Endothelial cell (in vitro differentiated cells): Measurements from ENCODE around the gene CDH16. TPM values are rescaled to one million over a fixed set of nuclear protein-coding genes. Genes with fewer than 3 reads are reported as not detected.

Experiments
- DNase-seq: peaks from one replicate; pipeline ENCODE4 v3.0.0; 2021; ENCODE audit warnings: low spot score
- H3K27ac Mint-ChIP-seq: one replicate; pipeline ENCODE4 v1.8.0; 2021; ENCODE audit warnings: mixed read lengths, inconsistent platforms; ENCODE audit not compliant: unreplicated experiment
- H3K27me3 Mint-ChIP-seq: one replicate; pipeline ENCODE4 v1.8.0; 2021; ENCODE audit warnings: mild to moderate bottlenecking, moderate library complexity, mixed read lengths, inconsistent platforms; ENCODE audit not compliant: unreplicated experiment
- H3K36me3 Mint-ChIP-seq: one replicate; pipeline ENCODE4 v1.8.0; 2021; ENCODE audit warnings: mild to moderate bottlenecking, low read depth, mixed read lengths, inconsistent platforms; ENCODE audit not compliant: unreplicated experiment
- H3K4me1 Mint-ChIP-seq: one replicate; pipeline ENCODE4 v1.8.0; 2021; ENCODE audit warnings: mild to moderate bottlenecking, mixed read lengths, inconsistent platforms; ENCODE audit not compliant: unreplicated experiment
- H3K4me3 Mint-ChIP-seq: one replicate; pipeline ENCODE4 v1.8.0; 2021; ENCODE audit warnings: mild to moderate bottlenecking, mixed read lengths, inconsistent platforms; ENCODE audit not compliant: unreplicated experiment
- H3K9me3 Mint-ChIP-seq: one replicate; pipeline ENCODE4 v1.8.0; 2021; ENCODE audit warnings: mixed read lengths, inconsistent platforms; ENCODE audit not compliant: unreplicated experiment
- total RNA-seq: library from RNA; stranded (reverse); fragmentation: NEBNext Ultra II Directional; extraction: Animal tissue kit (Norgen Biotek cat#: 25700); gene quantifications from one replicate; pipeline ENCODE4 v1.2.1, GENCODE V29; 2021; ENCODE audit not compliant: unreplicated experiment
- TF ChIP-seq, protein P1 (sequence below): fragments of 200-600 bp; sonication (generic); IDR thresholded peaks from one replicate; pipeline ENCODE4 v1.5.0; 2021; ENCODE audit warnings: antibody characterized with exemption; ENCODE audit not compliant: unreplicated experiment

The CDH16 gene
- total RNA-seq, 1 donor from 2014 or later: not detected

DNA sequence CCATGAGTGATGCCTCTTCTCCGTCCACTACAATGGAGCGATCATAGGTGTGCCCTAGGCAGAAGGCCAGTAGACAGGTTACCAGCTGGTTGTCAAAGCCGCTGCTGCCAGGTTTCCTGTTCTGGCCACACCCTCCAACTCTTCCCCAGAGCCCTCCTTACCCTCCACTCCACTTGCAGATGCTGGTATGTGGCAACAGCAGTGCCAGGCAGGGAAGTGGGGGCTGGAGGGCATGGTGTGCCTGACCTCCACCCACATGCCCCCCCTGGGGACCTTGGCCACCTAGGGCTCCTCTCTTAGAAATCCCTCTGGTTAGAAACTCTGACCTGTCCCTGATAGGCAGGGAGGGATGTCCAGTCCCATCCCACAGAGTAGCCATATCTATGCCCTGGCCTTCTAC is 5.2 kb upstream of the CDH16 start:
- Mint-ChIP-seq H3K4me3 (no peak overlapping the region), H3K27ac (no peak overlapping the region), H3K9me3 (no peaks in the 10 kb centered on the region), H3K27me3 (peaks cover 19% of the 10 kb centered on the region), H3K36me3 (no peaks in the 10 kb centered on the region), H3K4me1 (no peaks in the 10 kb centered on the region)
- DNase-seq: no peak
- TF ChIP-seq, protein P1, sequence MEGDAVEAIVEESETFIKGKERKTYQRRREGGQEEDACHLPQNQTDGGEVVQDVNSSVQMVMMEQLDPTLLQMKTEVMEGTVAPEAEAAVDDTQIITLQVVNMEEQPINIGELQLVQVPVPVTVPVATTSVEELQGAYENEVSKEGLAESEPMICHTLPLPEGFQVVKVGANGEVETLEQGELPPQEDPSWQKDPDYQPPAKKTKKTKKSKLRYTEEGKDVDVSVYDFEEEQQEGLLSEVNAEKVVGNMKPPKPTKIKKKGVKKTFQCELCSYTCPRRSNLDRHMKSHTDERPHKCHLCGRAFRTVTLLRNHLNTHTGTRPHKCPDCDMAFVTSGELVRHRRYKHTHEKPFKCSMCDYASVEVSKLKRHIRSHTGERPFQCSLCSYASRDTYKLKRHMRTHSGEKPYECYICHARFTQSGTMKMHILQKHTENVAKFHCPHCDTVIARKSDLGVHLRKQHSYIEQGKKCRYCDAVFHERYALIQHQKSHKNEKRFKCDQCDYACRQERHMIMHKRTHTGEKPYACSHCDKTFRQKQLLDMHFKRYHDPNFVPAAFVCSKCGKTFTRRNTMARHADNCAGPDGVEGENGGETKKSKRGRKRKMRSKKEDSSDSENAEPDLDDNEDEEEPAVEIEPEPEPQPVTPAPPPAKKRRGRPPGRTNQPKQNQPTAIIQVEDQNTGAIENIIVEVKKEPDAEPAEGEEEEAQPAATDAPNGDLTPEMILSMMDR: no peak

DNA sequence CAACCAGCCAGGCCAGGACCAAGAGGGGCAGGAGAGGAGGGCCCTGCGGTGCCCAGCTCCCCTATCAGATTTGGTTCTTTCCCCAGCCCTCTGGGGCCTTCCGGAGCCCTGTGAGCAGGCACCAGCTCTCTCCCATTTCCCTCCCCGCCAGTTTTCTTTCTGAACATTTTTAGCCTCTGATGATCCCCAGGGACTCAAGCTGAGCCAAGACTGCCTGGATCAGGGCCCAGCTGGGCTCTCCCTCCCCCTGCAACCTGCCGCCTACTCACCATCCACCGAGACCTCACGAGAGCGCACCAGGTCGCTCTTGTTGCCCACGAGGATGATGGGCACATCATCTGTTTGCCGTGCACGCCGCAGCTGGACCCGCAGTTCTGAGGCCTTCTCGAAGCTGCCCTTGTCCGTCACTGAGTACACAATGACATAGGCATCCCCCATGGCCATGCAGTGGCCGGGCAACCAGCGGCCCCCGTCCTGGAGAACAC is 4.6 kb upstream of the CDH16 start:
- TF ChIP-seq, protein P1: no peak
- DNase-seq: no peak
- Mint-ChIP-seq H3K4me1 (no peaks in the 10 kb centered on the region), H3K4me3 (no peak overlapping the region), H3K36me3 (no peaks in the 10 kb centered on the region), H3K27ac (no peak overlapping the region), H3K9me3 (no peaks in the 10 kb centered on the region), H3K27me3 (peaks cover 19% of the 10 kb centered on the region)

DNA sequence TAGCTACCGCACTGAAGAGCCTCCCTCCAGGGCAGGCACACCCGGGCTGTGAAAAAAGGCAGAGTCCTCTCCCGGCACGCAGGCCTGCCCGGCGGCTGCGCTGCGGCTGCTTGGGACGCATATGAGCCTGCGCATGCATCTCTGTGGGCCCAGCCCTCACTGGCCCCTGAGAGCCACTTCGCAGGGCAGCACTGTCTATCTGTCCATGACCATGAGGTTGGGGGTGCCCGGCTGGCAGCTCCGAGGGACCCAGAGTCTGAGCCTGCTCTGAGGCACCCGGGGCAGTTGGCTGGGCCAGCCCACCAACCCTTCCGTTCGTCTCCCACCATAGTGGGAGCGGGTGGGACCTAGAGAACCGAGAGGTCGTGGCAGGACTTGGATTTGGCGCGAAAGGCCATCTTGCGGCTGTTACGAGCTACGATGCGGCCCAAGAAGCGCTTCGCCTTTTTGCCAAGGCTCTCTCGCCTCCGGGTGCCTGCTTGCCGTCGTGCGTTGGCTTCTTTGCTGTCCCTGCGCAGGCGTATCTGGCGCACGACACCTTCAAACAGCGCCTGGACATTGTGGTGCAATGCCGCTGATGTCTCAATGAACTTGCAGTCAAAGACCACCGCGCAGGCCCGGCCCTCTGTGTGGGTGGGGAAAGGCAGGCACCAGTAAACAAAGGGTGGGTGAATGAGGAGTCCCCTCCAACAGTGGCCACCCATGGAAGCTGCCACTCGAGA is 3.2 kb upstream of the CDH16 start:
- peaks cover 15% of the 10 kb centered on the region for H3K27me3 Mint-ChIP-seq
- no peak overlapping the region for H3K27ac Mint-ChIP-seq
- no peaks in the 10 kb centered on the region for H3K36me3 Mint-ChIP-seq
- TF ChIP-seq, protein P1: no peak
- no peak for DNase-seq
- H3K4me3 Mint-ChIP-seq: no peak overlapping the region
- no peaks in the 10 kb centered on the region for H3K4me1 Mint-ChIP-seq
- no peaks in the 10 kb centered on the region for H3K9me3 Mint-ChIP-seq

DNA sequence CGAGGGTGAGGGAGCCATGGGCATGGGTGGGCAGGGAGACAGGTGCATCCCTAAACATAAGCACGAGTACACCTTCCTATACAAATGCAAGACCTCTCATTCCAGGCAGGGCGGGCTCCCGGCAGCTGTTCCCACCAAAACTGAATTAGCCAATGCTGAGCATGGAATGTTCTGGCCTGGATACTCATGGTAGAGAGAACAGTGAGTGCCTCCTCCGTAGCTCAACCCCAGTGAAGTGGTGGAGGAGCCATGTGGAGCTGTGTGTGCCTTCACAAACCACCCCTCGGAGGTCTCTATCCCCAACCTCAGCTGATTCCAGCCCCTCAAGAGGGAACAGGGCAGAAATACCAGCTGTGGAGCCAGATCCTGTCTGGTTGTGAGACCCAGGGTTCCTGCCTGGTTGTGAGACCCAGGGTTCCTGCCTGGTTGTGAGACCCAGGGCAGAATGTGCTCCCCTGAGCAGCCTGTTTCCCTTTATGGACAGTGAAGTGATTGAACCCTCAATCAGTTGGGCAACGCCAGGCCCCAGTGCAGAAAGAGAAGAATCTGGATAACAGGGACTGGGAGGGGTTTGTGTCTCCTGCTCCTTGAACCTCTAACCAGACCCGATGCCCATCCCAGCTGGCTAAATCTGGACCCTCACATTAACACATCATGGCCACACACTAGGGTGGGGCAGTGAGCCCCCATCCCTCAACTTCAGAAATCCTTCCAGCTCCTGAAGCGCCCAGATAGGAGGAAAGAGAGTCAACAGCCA is 2.4 kb upstream of the CDH16 start:
- TF ChIP-seq, protein P1: no peak
- no peaks in the 10 kb centered on the region for H3K4me1 Mint-ChIP-seq
- H3K4me3 Mint-ChIP-seq: no peak overlapping the region
- H3K27ac Mint-ChIP-seq: no peak overlapping the region
- H3K36me3 Mint-ChIP-seq: no peaks in the 10 kb centered on the region
- DNase-seq: no peak
- peaks cover 15% of the 10 kb centered on the region for H3K27me3 Mint-ChIP-seq
- H3K9me3 Mint-ChIP-seq: no peaks in the 10 kb centered on the region

DNA sequence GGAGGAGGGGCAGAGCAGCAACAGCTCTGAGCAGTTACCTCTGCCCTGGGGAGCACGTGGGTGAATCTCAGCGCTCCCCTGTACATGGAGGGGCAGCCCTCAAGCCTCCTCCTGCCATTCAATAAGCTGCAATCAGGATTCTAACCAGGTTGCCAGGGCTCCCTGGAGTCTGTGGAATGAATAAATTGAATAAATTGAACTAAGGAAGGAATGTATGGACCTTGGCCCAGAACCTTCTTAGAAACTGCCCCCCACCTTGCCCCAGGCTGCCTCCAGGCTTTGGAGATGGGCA is 1.6 kb upstream of the CDH16 start:
- Mint-ChIP-seq H3K9me3 (no peaks in the 10 kb centered on the region), H3K36me3 (no peaks in the 10 kb centered on the region), H3K27me3 (peaks cover 10% of the 10 kb centered on the region), H3K27ac (no peak overlapping the region), H3K4me3 (no peak overlapping the region), H3K4me1 (no peaks in the 10 kb centered on the region)
- DNase-seq: no peak
- TF ChIP-seq, protein P1: no peak
